Activated naive CD8-positive, alpha-beta T cell treated with anti-CD3 and anti-CD28 coated beads, Interleukin-2, amount 50 U/mL, for 16 hours (primary cell): ENCODE results near the gene TMEM256.

Experiments used
- DNase-seq: peaks from one replicate; pipeline ENCODE4 v3.0.0-alpha.2; 2020; ENCODE audit warnings: low read depth, low spot score

TMEM256 gene

DNA sequence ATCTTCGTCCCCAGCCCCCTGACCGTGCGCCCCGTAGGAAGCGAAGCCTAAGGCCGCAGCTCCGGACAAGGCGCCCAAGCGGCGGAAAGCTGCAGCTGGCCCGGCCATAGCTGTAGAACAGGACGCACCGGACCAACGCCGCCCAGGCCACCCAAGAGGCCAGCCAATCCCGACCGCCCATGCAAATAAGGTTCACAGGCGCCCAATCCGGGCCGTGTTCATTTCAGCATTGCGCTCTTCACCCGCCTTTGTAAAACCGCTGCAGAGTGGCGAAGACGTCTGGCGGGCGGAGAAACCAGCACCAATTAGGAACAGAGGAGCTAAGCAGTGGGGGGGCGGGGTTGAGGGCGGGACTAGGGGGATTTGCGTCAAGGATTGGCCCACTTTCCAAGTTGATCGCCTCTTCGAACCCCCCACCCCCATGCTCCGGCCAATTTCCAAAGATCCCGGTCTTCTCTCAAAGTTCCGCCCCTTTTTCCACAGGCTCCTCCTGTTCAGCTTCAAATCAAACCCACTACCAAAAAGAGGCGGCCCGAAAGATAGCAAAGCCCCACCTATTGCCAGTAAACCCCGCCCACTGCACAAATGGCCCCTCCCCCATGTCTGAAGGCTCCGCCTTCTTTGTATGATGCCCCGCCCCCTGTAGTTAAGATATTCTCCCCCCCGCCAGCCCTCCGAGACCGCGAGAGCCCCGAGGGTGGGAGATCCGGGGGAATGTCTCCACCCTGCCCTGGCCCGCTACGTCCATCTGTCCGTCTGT, at the start of gene TMEM256:
TMEM256 (minus strand) TSS at position 121 of the 760 bp plus-strand sequence; CDS start at position 108, 13 bp downstream.
- DNase-seq = peak; percentile 91

DNA sequence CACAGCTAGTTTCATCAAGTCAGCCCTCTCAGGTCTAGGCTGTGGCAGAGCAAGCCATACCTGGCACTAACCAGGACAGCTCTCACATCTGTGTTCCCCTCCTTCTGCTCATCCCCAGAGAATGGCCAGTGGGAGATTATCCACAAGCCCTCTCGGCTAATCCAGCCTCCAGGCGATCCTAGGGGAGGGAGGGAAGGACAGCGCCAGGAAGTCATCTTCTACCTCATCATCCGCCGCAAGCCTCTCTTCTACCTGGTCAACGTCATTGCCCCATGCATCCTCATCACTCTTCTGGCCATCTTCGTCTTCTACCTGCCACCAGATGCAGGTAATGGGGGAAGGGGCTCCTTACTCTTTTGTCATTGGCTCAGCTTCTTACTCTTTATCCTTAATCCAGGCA, 44.6 kb upstream of the TMEM256 start:
- DNase-seq = no peak

DNA sequence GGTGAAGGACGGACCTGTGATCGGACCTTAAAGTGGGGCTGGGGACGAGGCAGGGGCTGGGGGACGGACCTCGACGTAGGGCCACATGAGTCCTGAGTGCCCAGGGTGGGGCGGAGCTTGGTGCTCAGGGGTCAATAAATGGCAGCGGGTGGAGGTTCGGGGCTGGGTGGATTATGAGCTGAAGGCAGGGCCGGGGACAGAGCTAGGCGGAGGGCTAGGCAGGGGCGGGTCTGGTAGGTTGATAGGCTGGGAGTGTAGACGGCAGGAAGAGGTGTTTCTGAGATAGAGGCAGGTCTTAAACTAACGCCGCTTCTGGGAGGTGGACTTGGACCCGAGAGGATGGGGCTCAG, 41.7 kb upstream of the TMEM256 start:
- DNase-seq = no peak

DNA sequence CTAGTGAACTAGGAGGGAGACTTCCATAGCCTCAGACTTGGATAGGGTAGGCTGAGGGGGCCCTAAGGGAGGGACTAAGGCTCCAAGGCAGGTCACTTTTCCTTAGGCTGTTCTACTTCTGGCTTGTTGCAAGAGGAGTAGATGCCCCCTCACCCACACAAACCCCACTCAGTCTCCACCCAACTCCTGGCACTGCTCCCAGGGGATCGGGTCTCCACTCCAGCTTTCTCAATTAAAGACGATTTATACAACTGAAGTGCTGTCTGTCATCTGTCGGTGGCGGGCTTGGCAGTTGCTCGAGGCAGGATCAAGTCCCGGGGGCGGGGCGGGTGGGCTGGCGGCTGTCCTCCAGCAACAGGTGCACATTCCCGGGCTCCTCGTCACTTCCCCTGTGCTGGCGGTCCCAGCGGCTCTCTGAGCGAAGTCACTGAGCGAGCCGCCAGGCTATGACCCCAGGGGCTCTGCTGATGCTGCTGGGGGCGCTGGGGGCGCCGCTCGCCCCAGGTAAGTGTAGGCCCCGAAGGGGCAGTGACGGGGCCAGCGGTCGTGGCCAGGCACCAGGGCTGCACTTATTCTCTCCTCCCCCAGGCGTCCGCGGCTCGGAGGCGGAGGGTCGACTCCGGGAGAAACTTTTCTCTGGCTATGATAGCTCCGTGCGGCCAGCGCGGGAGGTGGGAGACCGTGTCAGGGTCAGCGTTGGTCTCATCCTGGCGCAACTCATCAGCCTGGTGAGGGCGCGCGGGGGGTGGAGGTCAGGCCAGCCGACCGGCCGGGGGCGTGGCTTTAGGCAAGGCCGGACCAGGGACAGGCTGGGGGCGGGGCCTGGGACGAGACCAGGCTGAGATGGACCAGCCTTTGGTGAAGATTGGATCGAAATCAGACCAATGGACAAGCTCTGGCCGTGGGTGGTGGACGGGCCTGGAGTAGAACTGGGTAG, 41.1 kb upstream of the TMEM256 start, which contains the start of gene CHRNB1:
CHRNB1 (plus strand) TSS at position 380 of the 937 bp plus-strand sequence; CDS start at position 447, 67 bp downstream.
- DNase-seq = no peak

DNA sequence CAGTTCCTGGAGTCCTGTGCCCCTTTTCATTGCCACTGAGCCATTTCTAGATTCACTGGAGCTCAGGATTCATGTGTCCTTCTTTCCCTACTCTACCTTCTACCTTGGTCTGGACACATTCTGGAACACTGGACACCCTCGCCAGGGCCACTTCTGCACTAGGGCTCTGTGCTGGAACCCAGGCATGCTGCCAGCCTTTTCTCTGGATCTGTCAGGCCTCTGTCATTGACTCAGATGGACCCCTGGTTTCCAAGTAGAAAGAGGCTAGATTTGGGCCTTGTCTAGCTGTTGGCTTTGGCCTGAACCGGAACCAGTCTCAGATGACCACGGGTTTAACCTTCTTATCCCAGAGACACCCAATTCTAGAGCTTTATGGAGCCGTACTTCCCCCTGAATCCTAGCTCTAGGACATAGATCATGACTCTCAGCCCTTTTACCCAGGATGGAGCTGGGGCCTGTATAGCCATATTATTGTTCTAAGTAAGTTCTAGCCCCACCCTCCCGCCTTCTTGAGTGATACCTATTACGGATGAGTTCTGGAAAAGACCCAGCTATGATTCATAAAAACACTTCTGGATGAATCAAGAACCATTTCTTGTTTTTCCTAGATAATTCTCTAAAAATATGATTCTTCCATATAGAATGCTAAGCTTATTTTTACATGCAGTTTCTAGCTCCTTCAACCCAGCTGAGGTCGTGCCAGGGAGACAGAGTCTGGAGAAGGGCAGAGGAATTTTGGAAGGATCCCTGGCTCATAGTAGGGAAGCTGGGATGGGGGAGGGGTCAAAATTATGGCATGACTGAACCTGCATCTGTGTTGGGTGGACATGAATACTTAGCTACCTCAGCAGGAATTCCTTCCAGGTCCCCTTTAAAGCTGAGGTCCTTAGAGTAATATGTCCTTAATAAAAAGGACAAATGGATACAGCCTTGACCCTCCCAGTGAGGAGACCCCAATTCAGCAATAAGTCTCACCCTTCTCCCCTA, 39.9 kb upstream of the TMEM256 start:
- DNase-seq = no peak

DNA sequence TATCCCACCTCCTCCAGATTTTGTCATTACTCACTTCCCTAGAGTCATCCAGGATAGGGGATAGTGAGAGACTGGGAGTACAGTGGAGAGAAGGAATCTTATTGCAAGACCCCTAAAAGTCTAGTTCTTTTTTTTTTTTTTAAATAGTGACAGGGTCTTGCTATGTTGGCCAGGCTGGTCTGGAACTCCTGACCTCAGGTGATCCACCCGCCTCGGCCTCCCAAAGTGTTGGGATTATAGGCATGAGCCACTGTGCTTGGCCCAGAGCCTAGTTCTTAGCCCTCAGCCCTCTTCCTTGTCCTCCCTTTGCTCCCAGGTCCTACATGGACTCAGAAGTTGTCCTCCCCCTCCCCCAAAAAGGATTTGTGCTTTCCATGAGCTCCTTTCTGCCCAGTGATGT, 38.2 kb upstream of the TMEM256 start:
- DNase-seq = no peak

DNA sequence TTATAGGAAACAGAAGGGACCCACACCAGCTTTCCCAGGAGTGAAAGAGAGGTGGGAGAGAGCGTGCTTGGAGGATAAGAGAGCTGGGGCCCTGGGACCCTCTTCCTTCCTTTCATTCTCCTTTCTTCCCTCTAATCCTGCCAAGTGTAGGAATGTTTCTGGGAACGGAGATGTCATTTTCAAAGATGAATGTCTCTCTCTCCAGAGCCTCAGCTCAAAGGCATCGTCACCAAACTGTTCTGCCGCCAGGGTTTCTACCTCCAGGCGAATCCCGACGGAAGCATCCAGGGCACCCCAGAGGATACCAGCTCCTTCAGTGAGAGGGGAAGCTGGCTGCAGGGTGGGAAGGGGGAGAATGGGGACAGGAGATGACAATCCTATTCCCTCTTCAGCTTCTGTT, 37.4 kb upstream of the TMEM256 start:
- no peak for DNase-seq

DNA sequence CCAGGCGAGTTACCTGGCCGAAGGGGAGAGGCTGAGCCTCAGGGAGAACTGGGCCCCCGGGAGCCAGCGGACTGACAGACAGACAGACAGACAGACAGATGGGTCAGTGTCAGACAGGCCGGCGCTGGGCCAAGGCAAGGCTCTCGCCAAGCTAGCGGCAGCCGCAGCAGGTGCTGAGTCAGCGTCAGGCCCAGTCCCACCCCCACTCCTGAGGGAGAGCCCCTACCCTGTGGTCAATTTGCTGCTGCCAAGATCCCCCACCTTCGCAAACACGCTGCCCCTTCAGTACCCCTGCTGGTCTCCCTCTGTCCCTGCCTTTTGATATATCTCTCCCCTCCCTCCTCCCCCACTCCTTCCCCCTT, 36.9 kb upstream of the TMEM256 start:
- DNase-seq = no peak

DNA sequence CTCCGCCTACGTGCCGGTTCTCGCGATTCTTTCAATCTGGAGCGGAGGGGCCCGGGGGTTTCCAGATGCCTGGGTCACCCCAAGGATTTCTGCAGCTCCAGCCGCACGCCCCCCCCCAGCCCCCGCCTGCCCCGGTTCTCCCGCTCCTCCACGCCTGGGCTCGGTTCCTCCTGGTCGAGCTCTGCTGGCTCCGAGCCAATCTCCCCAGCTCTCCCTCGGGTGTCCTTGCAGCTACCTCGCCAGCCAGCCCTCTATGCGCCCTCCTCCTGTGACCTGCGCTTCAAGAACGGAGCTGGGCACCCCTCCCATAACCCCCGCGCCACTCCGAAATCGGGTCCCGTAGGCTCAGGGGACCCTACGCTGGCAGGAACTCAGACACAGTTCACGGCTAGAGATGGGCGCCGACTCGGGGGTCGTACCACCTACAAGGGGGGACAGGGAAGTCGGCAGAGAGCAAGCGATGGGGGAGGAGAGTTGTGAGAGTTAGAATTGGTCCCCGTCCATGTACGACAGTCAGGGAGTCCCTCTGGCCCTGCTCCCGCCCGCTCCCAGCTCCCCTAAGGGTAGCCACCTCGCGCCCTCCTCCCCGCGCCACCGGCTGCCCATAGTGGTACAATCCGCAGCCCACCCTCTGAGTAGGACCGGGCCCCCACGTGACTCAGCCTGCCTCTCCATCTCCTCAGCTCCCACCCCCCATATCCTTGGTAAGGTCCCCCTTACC, 36.4 kb upstream of the TMEM256 start:
- DNase-seq = no peak

DNA sequence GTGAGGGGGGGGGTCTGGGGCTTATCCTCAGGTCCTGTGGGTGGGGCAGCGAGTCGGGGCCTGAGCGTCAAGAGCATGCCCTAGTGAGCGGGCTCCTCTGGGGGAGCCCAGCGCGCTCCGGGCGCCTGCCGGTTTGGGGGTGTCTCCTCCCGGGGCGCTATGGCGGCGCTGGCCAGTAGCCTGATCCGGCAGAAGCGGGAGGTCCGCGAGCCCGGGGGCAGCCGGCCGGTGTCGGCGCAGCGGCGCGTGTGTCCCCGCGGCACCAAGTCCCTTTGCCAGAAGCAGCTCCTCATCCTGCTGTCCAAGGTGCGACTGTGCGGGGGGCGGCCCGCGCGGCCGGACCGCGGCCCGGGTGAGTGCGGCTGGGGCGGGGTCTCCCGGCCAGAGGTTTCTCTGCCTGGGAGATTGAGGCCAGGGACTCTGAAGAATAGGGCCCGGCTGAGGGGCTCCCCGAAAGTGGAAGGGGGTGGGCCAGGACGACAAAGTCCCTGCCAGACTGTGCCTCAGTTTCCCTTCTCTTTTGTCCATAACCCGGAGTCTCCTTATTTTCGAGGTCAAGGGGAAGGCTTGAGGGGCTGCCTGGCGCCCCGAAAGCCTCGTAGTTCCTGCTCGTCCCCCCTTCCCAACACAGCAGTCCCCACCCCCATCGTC, 35.7 kb upstream of the TMEM256 start, which contains the start of gene FGF11:
FGF11 (plus strand) TSS at position 51 of the 651 bp plus-strand sequence; CDS start at position 160, 109 bp downstream.
- no peak for DNase-seq

DNA sequence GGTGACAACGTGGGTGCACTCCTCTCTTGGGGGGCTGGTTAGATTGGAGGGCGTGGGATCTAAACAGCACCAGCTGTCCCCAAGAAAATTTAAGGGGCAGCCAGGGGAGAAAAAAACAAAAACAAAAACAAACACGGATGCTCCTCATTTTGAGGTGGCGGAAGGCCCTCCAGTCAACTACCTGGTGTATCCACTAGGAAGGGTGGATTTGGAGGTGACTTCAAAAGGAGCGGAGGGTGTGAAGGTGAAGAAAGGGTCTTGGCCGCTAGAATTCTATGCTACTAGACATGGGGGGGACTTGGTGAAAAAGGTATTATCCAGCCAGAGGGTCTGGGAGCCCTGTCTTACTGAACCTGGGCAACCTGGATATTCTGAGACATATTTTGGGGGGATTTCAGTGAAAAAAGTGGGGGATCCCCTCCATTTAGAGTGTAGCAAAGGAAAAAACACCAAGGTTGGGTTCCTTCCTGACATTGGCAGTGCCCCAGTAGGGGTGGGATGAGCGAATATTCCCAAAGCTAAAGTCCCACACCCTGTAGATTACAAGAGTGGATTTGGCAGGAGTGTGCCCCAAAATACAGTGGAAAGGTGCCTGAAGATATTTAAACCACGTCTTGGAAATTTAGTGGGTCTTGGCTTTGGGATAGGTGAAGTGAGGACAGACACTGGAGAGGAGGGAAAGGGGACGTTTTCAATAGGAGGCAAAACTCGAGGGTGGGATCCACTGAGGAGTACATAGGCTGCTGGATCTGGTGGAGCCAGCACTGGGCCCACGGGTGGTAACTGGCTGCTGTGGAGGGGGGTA, 35.0 kb upstream of the TMEM256 start:
- DNase-seq = no peak

DNA sequence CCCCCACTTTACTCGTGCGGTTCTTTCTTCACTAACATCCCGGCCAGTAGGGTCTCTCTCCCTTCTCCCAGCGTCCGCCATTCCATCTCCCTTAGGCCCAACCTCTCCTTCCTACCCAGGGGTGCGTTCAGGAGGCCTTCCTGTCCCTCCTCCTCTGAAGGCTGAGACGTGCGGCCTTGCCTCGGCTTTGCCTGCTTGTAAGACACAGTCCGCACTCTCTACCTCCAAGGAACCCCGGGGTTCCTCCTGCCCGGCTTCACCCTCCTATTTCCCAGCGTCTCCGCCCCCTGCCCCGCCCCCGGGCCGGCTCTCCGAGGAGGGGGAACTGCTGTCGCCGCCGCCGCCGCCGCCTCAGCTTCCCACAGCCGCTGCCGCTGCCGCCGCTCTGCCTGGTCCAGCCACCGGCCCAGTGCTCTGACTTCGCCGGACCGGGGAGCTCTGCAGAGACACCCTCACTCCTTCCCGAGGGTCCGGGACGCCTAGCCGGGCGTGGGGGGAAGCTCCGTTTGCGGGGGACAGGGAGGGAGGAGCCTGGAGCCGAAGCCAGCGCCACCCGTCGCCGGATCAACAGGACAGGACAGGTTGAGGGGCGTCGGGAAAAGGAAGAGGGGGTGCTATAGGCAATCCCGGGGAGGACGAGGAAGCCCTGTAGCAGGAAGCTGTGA, 34.2 kb upstream of the TMEM256 start:
- peak; percentile 16 for DNase-seq

DNA sequence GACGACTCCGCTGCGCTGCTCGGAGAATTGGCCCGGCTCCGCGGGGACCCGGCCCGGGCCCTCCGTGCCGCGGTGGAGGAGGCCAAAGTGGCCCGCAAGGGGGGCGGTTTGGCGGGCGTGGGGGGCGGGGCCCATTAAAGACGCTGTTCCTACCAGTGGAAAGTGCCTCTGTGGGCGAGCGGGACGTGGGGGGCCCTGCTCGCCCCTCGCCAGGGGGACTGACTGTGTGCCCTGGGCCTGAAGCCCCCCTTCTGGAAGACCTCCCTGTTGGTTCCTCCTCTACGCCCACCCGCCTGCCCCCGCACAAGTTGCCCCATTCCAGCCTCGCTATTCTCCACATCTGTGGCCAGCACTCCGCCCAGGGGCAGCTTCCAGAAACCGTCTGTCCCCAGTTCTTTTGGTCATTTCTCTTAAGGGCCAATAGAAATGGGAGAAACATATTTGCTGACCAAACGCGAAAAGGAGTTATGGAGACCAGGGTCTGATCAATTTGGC, 33.5 kb upstream of the TMEM256 start:
- DNase-seq = no peak

DNA sequence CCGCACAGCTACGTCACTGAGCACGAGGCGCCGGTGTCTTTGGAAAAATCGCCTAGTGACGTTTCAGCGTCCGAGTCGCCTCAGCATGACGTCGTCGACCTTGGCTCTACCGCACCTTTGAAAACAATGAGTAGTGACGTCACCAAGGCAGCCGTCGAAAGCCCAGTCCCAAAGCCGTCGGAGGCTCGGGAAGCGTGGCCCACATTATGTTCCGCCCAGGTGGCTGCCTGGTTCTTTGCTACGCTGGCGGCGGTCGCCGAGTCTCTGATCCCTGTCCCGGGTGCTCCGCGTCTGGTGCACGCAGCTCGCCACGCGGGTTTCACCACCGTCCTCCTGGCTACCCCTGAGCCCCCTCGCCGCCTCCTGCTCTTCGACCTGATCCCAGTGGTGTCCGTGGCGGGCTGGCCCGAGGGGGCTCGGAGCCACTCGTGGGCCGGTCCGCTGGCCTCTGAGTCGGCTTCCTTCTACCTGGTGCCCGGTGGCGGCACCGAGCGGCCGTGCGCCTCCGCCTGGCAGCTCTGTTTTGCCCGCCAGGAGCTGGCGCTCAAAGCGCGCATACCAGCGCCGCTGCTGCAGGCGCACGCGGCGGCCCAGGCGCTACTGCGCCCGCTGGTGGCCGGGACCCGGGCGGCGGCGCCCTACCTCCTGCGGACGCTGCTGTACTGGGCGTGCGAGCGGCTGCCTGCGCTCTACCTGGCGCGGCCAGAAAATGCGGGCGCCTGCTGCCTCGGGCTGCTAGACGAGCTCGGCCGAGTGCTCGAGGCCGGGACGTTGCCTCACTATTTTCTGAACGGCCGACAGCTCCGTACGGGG, 32.9 kb upstream of the TMEM256 start:
- peak; percentile 63 for DNase-seq

DNA sequence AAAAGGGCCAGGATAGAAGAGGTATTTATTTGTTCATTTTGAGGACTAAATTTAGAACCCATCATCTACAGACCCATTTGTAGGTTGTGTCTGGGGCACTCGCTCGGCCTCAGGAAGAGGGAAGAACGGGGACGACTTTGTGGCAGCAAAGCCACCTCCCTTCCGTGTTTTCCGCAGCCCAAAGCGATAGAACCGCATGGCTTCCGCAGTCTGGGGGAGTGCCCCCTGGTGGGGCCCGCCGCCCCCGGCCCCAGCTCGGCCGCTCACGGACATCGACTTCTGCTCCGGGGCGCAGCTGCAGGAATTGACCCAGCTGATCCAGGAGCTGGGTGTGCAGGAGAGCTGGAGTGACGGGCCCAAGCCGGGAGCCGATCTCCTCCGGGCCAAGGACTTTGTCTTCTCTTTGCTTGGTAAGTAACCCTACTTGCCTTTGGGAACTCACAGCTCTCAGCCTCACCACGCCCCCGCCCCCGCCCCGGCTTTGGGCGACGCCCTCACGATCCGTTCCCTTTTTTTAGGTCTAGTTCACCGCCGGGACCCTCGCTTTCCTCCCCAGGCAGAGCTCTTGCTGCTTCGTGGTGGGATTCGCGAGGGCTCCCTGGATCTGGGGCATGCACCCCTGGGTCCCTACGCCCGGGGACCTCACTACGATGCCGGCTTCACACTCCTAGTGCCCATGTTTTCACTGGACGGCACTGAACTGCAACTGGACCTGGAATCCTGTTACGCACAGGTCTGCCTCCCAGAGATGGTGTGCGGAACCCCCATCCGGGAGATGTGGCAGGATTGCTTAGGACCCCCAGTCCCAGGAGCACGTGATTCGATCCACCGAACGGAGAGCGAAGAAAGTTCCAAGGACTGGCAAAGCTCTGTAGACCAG, 32.0 kb upstream of the TMEM256 start:
- DNase-seq = no peak

DNA sequence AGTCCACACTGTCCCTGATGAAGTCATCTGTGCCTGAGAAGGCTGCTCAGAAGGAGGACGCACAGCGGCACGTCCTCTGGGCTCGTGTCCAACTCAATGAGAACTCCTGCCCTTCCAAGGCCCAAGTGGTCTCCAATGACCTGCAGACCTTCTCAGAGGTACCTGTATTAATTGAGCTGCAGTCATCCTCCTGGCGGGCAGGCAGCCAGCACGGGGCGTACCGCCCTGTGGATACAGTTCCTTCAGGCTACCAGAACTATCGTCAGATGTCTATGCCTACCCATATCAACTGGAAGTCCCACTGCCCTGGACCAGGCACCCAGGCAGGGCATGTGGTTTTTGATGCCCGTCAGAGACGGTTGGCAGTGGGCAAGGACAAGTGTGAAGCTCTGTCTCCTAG, 28.4 kb upstream of the TMEM256 start:
- DNase-seq = no peak

DNA sequence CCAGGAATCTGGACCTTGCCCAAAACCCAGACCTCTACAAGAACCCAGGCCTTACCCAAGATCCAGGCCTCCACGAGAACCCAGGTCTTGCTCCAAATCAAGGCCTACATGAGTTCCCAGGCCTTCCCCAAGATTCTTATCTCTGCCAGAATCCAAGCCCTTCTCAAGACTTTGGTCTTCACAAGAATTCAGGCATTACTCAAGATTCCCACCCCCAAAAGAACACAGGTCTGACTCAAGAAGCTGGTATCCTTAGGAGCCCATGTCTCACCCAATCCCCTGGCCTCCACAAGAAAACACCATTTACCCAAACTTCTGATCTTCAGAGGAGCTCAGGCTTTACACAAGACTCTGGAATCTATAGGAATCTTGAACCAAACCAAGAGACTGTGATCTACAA, 27.3 kb upstream of the TMEM256 start:
- DNase-seq = no peak
